KOPT-K1 (cell line): ENCODE data around the gene RAB3GAP1.

ENCODE experiments used
- H3K27ac ChIP-seq: fragments of 200-600 bp; sonication (generic); 2 replicates; pipeline ENCODE4 v1.5.1; 2016; ENCODE audit warnings: antibody characterized with exemption, mild to moderate bottlenecking, low read depth, low read length; ENCODE audit not compliant: poor library complexity, severe bottlenecking
- H3K36me3 ChIP-seq: fragments of 200-600 bp; sonication (generic); 2 replicates; pipeline ENCODE4 v1.5.1; 2017; ENCODE audit warnings: antibody characterized with exemption, mild to moderate bottlenecking, low read length, moderate library complexity; ENCODE audit not compliant: insufficient read depth
- H3K9me3 ChIP-seq: fragments of 200-600 bp; sonication (generic); 2 replicates; pipeline ENCODE4 v1.5.1; 2017; ENCODE audit warnings: antibody characterized with exemption, low read length, mild to moderate bottlenecking; ENCODE audit not compliant: insufficient read depth, poor library complexity, severe bottlenecking

The RAB3GAP1 gene

DNA sequence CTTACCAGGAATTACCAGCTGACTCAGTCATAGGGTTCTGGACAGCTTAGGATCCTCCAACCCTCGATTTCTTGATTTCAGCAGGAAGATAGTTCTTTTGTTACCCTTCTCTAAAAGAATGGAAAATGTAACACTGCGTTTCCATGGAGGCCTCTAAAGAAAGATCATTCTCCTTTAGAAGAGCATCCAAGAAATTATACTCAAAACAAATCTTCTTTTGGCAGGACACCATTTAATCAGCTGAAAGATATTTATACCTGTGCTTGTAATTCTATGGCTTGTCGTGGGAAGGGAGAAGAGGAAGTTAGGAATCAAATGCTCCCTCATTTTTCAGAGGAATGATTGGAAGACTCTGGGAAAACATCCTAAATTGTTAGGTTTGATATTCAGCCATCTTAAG lies 130.5 kb downstream of the RAB3GAP1 start:
- H3K27ac ChIP-seq: no peak overlapping the region

DNA sequence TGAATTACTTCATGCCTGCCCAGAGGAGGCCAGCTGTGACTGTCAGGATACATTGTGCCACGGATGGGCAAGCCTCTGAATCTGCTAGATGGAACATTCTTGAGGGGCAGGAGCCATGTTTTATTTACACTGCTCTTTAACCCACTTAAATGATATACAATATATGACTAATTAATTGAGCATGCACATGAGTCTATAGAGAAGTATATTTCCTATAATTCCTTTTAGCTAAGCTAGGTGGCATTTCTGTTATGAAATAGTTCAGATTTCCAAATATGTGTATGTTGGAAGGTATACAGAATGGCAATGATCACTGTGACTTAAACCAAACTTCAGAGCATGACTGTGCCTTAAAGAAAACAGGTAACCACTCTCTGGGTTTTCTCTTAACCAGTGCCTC lies 131.7 kb downstream of the RAB3GAP1 start:
- Histone ChIP-seq H3K27ac (no peak overlapping the region), H3K36me3 (no peaks in the 10 kb centered on the region), H3K9me3 (no peaks in the 10 kb centered on the region)

More for the DNA sequence above, 130.5 kb downstream of the RAB3GAP1 start:
- Histone ChIP-seq H3K9me3 (no peaks in the 10 kb centered on the region), H3K36me3 (no peaks in the 10 kb centered on the region)

DNA sequence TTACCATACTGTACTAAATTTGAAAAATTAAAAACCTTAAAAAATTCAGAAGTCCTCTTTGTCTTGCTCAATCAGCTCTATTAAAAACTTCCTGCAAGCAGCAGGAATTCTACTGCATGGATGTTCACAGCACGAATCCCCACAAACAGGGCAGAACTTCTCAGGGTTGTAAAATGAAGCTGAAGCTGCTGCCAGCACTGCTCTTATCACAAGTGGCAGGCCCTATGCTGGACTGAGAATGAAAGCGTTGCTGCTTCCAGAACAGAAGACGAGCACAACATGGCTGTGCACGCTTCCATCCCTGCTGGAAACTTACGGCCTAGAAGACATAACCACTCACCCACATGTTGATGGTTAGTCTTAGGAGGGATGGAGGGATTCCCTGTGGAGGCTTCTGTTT lies 134.0 kb downstream of the RAB3GAP1 start:
- H3K27ac ChIP-seq: no peak overlapping the region
- H3K36me3 ChIP-seq: no peaks in the 10 kb centered on the region
- H3K9me3 ChIP-seq: peaks cover 9% of the 10 kb centered on the region

DNA sequence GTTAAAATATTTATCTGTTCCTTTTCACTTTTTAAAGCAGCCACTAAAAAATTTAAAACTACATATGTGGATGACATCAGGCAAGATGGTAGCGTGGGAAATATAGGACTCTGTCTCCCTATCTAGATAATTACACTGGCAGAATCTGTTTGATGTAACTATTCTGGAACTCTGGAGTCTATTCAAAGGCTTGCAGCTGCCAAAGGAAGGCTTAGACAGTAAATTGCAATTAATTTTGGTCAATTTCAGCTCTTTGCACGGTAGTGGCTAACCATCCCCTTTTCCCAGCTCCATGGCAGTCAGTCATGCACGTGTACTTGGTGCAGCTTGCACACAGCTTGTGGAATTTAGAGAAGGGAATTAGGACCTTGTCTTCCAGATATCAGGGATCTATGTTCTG lies 135.2 kb downstream of the RAB3GAP1 start:
- Histone ChIP-seq H3K36me3 (no peaks in the 10 kb centered on the region), H3K9me3 (peaks cover 9% of the 10 kb centered on the region), H3K27ac (no peak overlapping the region)

GRCh38 chr2:135189148-135189547 lies 137.1 kb downstream of the RAB3GAP1 start:
- Histone ChIP-seq H3K9me3 (peaks cover 13% of the 10 kb centered on the region), H3K27ac (no peak overlapping the region)

DNA sequence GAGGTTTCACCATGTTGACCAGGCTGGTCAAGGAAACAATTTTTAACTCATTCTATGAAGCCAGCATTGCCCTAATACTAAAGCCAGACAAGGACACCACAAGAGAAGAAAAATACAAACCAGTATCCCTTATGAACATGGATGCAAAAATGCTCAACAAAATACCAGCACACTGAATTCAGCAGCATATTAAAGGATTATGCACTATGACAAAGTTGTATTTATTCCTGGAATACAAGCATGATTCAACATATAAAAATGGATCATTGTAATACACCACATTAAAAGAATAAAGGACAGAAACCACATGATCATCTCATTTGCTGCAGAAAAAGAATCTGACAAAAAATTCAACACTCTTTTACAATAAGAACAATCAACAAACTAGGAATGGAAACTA lies 138.7 kb downstream of the RAB3GAP1 start:
- Histone ChIP-seq H3K36me3 (no peaks in the 10 kb centered on the region), H3K27ac (no peak overlapping the region), H3K9me3 (peaks cover 13% of the 10 kb centered on the region)

More at GRCh38 chr2:135189148-135189547, 137.1 kb downstream of the RAB3GAP1 start:
- no peaks in the 10 kb centered on the region for H3K36me3 ChIP-seq

GRCh38 chr2:135198481-135198880 lies 146.4 kb downstream of the RAB3GAP1 start:
- Histone ChIP-seq H3K36me3 (0 out of 2 replicates have a peak, but pooled peaks cover 6% of the 10 kb centered on the region), H3K9me3 (no peaks in the 10 kb centered on the region), H3K27ac (no peak overlapping the region)

DNA sequence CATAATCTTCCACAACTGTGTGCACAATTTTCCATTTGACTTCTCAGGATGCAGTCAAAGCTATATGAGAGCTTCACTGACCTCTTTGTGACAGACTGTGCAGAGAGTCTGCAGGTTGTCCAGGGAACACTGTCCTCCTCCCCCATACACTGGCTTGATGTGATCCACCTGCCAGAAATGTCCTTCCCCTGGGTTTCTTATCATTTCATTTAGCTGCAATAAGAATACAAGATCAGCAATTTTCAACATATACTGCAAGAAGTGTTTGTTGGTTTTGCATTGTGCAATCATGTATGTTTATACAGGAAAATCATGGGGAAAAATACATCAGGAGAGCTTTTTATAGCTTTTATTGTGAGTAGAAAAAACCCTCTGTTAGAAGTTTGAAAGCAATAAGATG lies 150.7 kb downstream of the RAB3GAP1 start:
- Histone ChIP-seq H3K9me3 (no peaks in the 10 kb centered on the region), H3K27ac (no peak overlapping the region), H3K36me3 (0 out of 2 replicates have a peak, but pooled peaks cover 9% of the 10 kb centered on the region)

DNA sequence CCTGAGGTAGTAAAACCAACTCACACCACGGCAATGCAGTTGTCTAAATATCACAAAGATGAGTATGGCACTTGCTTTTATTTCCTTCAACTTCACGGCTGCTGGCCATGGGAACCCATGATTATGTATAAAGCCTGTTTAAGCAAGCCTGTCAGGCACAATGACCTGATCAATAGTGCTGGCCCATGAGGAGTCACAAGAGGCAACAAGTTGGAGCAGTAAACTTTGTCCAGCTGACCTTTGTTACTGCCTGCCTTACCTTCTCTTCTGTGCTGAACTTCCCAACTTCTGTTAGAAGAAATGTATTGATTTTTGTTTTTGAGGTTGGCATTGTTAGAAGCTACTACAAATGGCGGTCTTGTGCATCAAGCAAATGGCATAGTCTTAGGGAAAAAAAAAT lies 151.9 kb downstream of the RAB3GAP1 start:
- Histone ChIP-seq H3K27ac (no peak overlapping the region), H3K36me3 (0 out of 2 replicates have a peak, but pooled peaks cover 9% of the 10 kb centered on the region), H3K9me3 (no peaks in the 10 kb centered on the region)

GRCh38 chr2:135208016-135208415 lies 155.9 kb downstream of the RAB3GAP1 start:
- H3K9me3 ChIP-seq: no peaks in the 10 kb centered on the region
- H3K27ac ChIP-seq: no peak overlapping the region
- 0 out of 2 replicates have a peak, but pooled peaks cover 4% of the 10 kb centered on the region for H3K36me3 ChIP-seq

DNA sequence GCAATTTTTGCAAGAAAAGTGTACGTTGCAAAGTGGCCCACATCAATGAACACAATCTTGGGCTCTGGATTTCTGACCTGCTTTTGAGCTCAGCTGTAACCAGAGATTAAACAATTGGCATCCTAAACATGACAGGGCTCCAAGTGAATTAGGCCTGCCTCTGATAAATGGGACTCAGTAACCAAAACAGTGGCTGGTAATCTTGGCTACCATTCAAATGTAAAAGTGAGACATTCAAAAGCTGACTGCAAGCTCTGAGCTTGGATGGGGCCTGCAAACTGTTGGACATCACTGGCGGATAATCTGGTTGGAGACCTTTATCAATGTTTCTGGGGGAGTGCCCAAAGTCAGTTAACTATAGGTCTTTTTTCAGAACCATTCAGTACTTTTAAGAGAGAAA lies 160.7 kb downstream of the RAB3GAP1 start:
- H3K36me3 ChIP-seq: peaks cover 4% of the 10 kb centered on the region; the same call in 1 of the 2 replicates
- H3K9me3 ChIP-seq: no peaks in the 10 kb centered on the region
- no peak overlapping the region for H3K27ac ChIP-seq

DNA sequence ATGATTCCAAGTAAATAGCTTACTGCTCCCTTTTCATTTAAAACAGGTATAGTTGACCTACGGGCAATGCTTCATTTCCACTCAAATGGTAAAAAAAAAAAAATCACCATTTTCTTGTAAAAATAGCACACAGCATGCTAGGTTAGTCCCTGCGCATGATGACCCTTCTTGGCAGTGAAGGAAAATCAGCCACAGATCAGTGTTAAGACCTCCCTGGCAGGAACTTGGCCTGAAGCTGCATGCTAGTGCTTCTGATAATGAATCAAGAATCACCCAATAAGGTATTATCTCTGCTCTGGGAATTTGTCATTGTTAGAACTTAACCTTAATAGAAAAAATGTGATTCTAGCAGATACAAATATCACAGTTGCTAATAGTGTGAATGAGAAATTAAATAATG lies 166.3 kb downstream of the RAB3GAP1 start:
- H3K9me3 ChIP-seq: no peaks in the 10 kb centered on the region
- no peak overlapping the region for H3K27ac ChIP-seq
- H3K36me3 ChIP-seq: peaks cover 4% of the 10 kb centered on the region; the same call in 1 of the 2 replicates

DNA sequence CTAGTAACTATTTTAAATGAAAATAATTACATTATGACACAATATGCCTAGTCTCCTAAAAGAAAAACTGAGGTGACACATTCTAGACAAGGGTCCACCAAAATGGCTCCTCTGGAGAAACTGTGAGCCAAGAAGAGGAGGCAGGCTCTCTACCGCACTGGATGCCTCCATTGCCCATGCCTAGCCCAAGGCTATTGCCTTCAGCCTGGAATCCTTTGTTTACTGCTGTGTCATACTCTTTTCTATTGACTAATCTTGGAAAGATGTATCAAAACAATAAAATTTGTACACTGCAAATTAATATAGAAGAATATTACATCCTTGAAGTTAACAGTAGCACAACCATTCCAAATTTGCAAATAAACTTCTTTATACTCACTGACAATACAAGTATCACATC lies 167.1 kb downstream of the RAB3GAP1 start:
- H3K36me3 ChIP-seq: peaks cover 4% of the 10 kb centered on the region; the same call in 1 of the 2 replicates
- no peak overlapping the region for H3K27ac ChIP-seq

More for the DNA sequence above, 167.1 kb downstream of the RAB3GAP1 start:
- H3K9me3 ChIP-seq: no peaks in the 10 kb centered on the region
